DOHH2 (cell line): ENCODE results near the gene AIF1L.

Experiments
- H3F3A ChIP-seq: fragments of 200-600 bp; sonication (generic), shearing (Covaris generic); 2 replicates; pipeline ENCODE4 v1.6.0; 2016; ENCODE audit warnings: antibody characterized with exemption, mild to moderate bottlenecking; ENCODE audit not compliant: control insufficient read depth, insufficient read depth
- H3K27ac ChIP-seq: fragments of 200-600 bp; sonication (generic); 2 replicates; pipeline ENCODE4 v1.5.1; 2014; ENCODE audit warnings: low read depth, mild to moderate bottlenecking, low read length, moderate library complexity
- H3K27me3 ChIP-seq: fragments of 200-600 bp; sonication (generic); 2 replicates; pipeline ENCODE4 v1.6.1; 2014; ENCODE audit warnings: mild to moderate bottlenecking, low read length, mixed read lengths; ENCODE audit not compliant: control insufficient read depth
- H3K36me3 ChIP-seq: fragments of 200-600 bp; sonication (generic); 2 replicates; pipeline ENCODE4 v1.6.1; 2014; ENCODE audit warnings: mild to moderate bottlenecking, low read length, moderate library complexity, mixed read lengths; ENCODE audit not compliant: control insufficient read depth
- H3K4me1 ChIP-seq: fragments of 200-600 bp; sonication (generic); 2 replicates; pipeline ENCODE4 v1.6.1; 2014; ENCODE audit warnings: mild to moderate bottlenecking, low read length, mixed read lengths; ENCODE audit not compliant: control insufficient read depth
- H3K4me2 ChIP-seq: fragments of 200-600 bp; sonication (generic); 2 replicates; pipeline ENCODE4 v1.6.0; 2014; ENCODE audit warnings: mild to moderate bottlenecking, low read length, moderate library complexity
- H3K4me3 ChIP-seq: fragments of 200-600 bp; sonication (generic); 2 replicates; pipeline ENCODE4 v1.5.1; 2014; ENCODE audit warnings: mild to moderate bottlenecking, low read length, mixed read lengths
- H3K79me2 ChIP-seq: fragments of 200-600 bp; sonication (generic); 2 replicates; pipeline ENCODE4 v1.6.1; 2014; ENCODE audit warnings: mild to moderate bottlenecking, low read length, mixed read lengths; ENCODE audit not compliant: control insufficient read depth
- H3K9me2 ChIP-seq: fragments of 200-600 bp; sonication (generic); replicated peaks from 2 replicates; pipeline ENCODE4 v1.6.1; 2014; ENCODE audit warnings: mild to moderate bottlenecking, low read length, mixed read lengths; ENCODE audit not compliant: control insufficient read depth
- H3K9me3 ChIP-seq: fragments of 200-600 bp; sonication (generic); 2 replicates; pipeline ENCODE4 v1.6.1; 2014; ENCODE audit warnings: antibody characterized with exemption, low read length, mixed read lengths; ENCODE audit not compliant: control insufficient read depth, insufficient read depth
- H4K20me1 ChIP-seq: fragments of 200-600 bp; sonication (generic); 2 replicates; pipeline ENCODE4 v1.6.0; 2014; ENCODE audit warnings: low read depth, mild to moderate bottlenecking, antibody characterized with exemption, low read length, moderate library complexity; ENCODE audit not compliant: control insufficient read depth, insufficient read depth
- CTCF ChIP-seq: fragments of 200-600 bp; sonication (generic); IDR thresholded peaks from one replicate; pipeline ENCODE4 v1.5.1; 2014; ENCODE audit warnings: antibody characterized with exemption, mild to moderate bottlenecking, low read depth, low read length; ENCODE audit not compliant: poor library complexity, severe bottlenecking
- EZH2phosphoT487 ChIP-seq: fragments of 200-600 bp; sonication (generic); IDR thresholded peaks from 2 replicates; pipeline ENCODE4 v1.6.1; 2017; ENCODE audit warnings: borderline replicate concordance, mild to moderate bottlenecking, antibody characterized with exemption, low read length, moderate library complexity, mixed read lengths

The AIF1L gene

GRCh38 chr9:131146186-131146585, 49.9 kb downstream of the AIF1L start:
- no peak overlapping the region for H3K27ac ChIP-seq
- H3K79me2 ChIP-seq, result 0 out of 2 replicates have a peak, but pooled peaks cover 3% of the 10 kb centered on the region
- H3K9me3 ChIP-seq, result no peaks in the 10 kb centered on the region
- H3K4me2 ChIP-seq, result no peak overlapping the region
- TF ChIP-seq EZH2phosphoT487, result no peak
- TF ChIP-seq CTCF, result no peak
- no peak overlapping the region for H3K4me3 ChIP-seq
- no peaks in the 10 kb centered on the region for H3K9me2 ChIP-seq
- H3K36me3 ChIP-seq, result peaks cover 94% of the 10 kb centered on the region
- H3K27me3 ChIP-seq, result no peaks in the 10 kb centered on the region
- H3F3A ChIP-seq, result no peaks in the 10 kb centered on the region
- H3K4me1 ChIP-seq, result no peaks in the 10 kb centered on the region
- no peaks in the 10 kb centered on the region for H4K20me1 ChIP-seq

- H3F3A ChIP-seq, result no peaks in the 10 kb centered on the region
- no peaks in the 10 kb centered on the region for H4K20me1 ChIP-seq
- TF ChIP-seq CTCF, result no peak
- no peak for TF ChIP-seq EZH2phosphoT487
- H3K4me1 ChIP-seq, result no peaks in the 10 kb centered on the region
- peaks cover 94% of the 10 kb centered on the region for H3K36me3 ChIP-seq
- no peaks in the 10 kb centered on the region for H3K9me2 ChIP-seq
- H3K27me3 ChIP-seq, result no peaks in the 10 kb centered on the region
- no peak overlapping the region for H3K4me3 ChIP-seq
- no peaks in the 10 kb centered on the region for H3K79me2 ChIP-seq
- H3K4me2 ChIP-seq, result no peak overlapping the region
- no peaks in the 10 kb centered on the region for H3K9me3 ChIP-seq
- H3K27ac ChIP-seq, result no peak overlapping the region
Measured at GRCh38 chr9:131148276-131148675, 51.9 kb downstream of the AIF1L start.

- no peak for TF ChIP-seq EZH2phosphoT487
- no peak for TF ChIP-seq CTCF
- no peak overlapping the region for H3K4me3 ChIP-seq
- H3K9me3 ChIP-seq, result no peaks in the 10 kb centered on the region
- no peaks in the 10 kb centered on the region for H3K9me2 ChIP-seq
- no peaks in the 10 kb centered on the region for H4K20me1 ChIP-seq
- no peak overlapping the region for H3K4me2 ChIP-seq
- peaks cover 91% of the 10 kb centered on the region for H3K36me3 ChIP-seq
- H3K79me2 ChIP-seq, result peaks cover 2% of the 10 kb centered on the region; the same call in 1 of the 2 replicates
- no peaks in the 10 kb centered on the region for H3K4me1 ChIP-seq
- H3F3A ChIP-seq, result no peaks in the 10 kb centered on the region
- no peak overlapping the region for H3K27ac ChIP-seq
- no peaks in the 10 kb centered on the region for H3K27me3 ChIP-seq
Measured at GRCh38 chr9:131148966-131149687, 52.8 kb downstream of the AIF1L start.
